Muscle of back (tissue), 13 donors: ENCODE results near the gene TMEM38A. TPM values are rescaled to one million over a fixed set of nuclear protein-coding genes. Genes with fewer than 3 reads are reported as not detected.
A peak's percentile ranks its signal among the peaks of the same experiment; 100 is the strongest.

Experiments used
- DNase-seq, 3 donors: peaks; one replicate each; pipeline versions ENCODE4 v3.0.0 to v3.0.0-alpha.2; 2013
- long read RNA-seq, 9 donors: transcript quantifications; one replicate each; lab custom pipeline, GENCODE V29; 2026
- polyA plus RNA-seq, 10 donors: library from polyadenylated mRNA; unstranded; fragments of 120-200 nt; gene quantifications; one replicate each; pipeline ENCODE4 v1.2.1, GENCODE V29; 2013; ENCODE audit not compliant: insufficient read length in 10 of 10

The TMEM38A gene
- 100 to 1,000 TPM in 7 of 10 donors, 10 to 100 TPM in 3; 66.0 to 164 (median 113) TPM for polyA plus RNA-seq
- long read RNA-seq, donor 1, transcript TMEM38A-201 (6 exons, 2,649 nt), result major isoform, 37 of 43 reads
- long read RNA-seq, donor 1, partial matches to known transcripts, result 5 of 43 reads
- long read RNA-seq, donor 1, other reads (novel, unspliced or antisense), result 0 of 43 reads
- long read RNA-seq, donor 2, transcript TMEM38A-201 (6 exons, 2,649 nt), result major isoform, 42 of 50 reads
- long read RNA-seq, donor 2, partial matches to known transcripts, result 6 of 50 reads
- long read RNA-seq, donor 2, other reads (novel, unspliced or antisense), result 0 of 50 reads
- long read RNA-seq, donor 3, result 0 reads
- long read RNA-seq, donor 4, transcript TMEM38A-201 (6 exons, 2,649 nt), result major isoform, 43 of 50 reads
- long read RNA-seq, donor 4, partial matches to known transcripts, result 7 of 50 reads
- long read RNA-seq, donor 4, other reads (novel, unspliced or antisense), result 0 of 50 reads
- long read RNA-seq, donor 5, transcript TMEM38A-202 (3 exons, 798 nt), result minor isoform, 6 of 61 reads
- long read RNA-seq, donor 5, transcript TMEM38A-201 (6 exons, 2,649 nt), result major isoform, 50 of 61 reads
- long read RNA-seq, donor 5, partial matches to known transcripts, result 5 of 61 reads
- long read RNA-seq, donor 5, other reads (novel, unspliced or antisense), result 0 of 61 reads
- long read RNA-seq, donor 6, transcript TMEM38A-201 (6 exons, 2,649 nt), result major isoform, 65 of 72 reads
- long read RNA-seq, donor 6, partial matches to known transcripts, result 5 of 72 reads
- long read RNA-seq, donor 6, other reads (novel, unspliced or antisense), result 0 of 72 reads
- long read RNA-seq, donor 7, transcript TMEM38A-201 (6 exons, 2,649 nt), result major isoform, 27 of 27 reads
- long read RNA-seq, donor 7, partial matches to known transcripts, result 0 of 27 reads
- long read RNA-seq, donor 7, other reads (novel, unspliced or antisense), result 0 of 27 reads
- long read RNA-seq, donor 8, transcript TMEM38A-201 (6 exons, 2,649 nt), result major isoform, 22 of 23 reads
- long read RNA-seq, donor 8, partial matches to known transcripts, result 0 of 23 reads
- long read RNA-seq, donor 8, other reads (novel, unspliced or antisense), result 0 of 23 reads
- long read RNA-seq, donor 9, transcript TMEM38A-201 (6 exons, 2,649 nt), result major isoform, 10 of 11 reads
- long read RNA-seq, donor 9, partial matches to known transcripts, result 0 of 11 reads
- long read RNA-seq, donor 9, other reads (novel, unspliced or antisense), result 0 of 11 reads

GRCh38 chr19:16660763-16661479 lies at the start of gene TMEM38A:
Gene TMEM38A, plus strand, starts transcription at chr19:16661139. Its CDS starts 79 bp downstream, at chr19:16661218.
- peak; percentile 47 to 69 (median 55) for DNase-seq

- no peak for DNase-seq
Observed at GRCh38 chr19:16612636-16613035, 48.3 kb upstream of the TMEM38A start.

- DNase-seq, result no peak
Observed at GRCh38 chr19:16613841-16614240, 47.1 kb upstream of the TMEM38A start.

GRCh38 chr19:16614941-16615340 lies 46.0 kb upstream of the TMEM38A start:
- no peak for DNase-seq

- no peak for DNase-seq
Observed at GRCh38 chr19:16615808-16616207, 45.1 kb upstream of the TMEM38A start.

GRCh38 chr19:16618248-16618647 lies 42.7 kb upstream of the TMEM38A start:
- DNase-seq, result no peak

GRCh38 chr19:16619457-16619856 lies 41.5 kb upstream of the TMEM38A start:
- DNase-seq, result no peak

GRCh38 chr19:16620018-16620417 lies 40.9 kb upstream of the TMEM38A start:
- DNase-seq, result peak in 2 of 3 donors; percentile 26 to 28

GRCh38 chr19:16620584-16620983 lies 40.4 kb upstream of the TMEM38A start:
- DNase-seq, result no peak

GRCh38 chr19:16621165-16621800 lies 39.7 kb upstream of the TMEM38A start:
- no peak for DNase-seq

- no peak for DNase-seq
Observed at GRCh38 chr19:16623066-16623465, 37.9 kb upstream of the TMEM38A start.

- no peak for DNase-seq
Observed at GRCh38 chr19:16623576-16623975, 37.4 kb upstream of the TMEM38A start.

GRCh38 chr19:16624236-16624635 lies 36.7 kb upstream of the TMEM38A start:
- DNase-seq, result no peak

- DNase-seq, result no peak
Observed at GRCh38 chr19:16625163-16625958, 35.6 kb upstream of the TMEM38A start.

- no peak for DNase-seq
Observed at GRCh38 chr19:16626796-16627192, 34.1 kb upstream of the TMEM38A start.

GRCh38 chr19:16627193-16627927 lies 33.6 kb upstream of the TMEM38A start:
- peak in 1 of 3 donors; percentile 42 for DNase-seq

GRCh38 chr19:16627928-16628182 lies 33.1 kb upstream of the TMEM38A start:
- DNase-seq, result no peak

GRCh38 chr19:16628183-16628983 lies 32.6 kb upstream of the TMEM38A start, which contains the start of gene MED26:
Gene MED26, minus strand, starts transcription at chr19:16628204. Its CDS starts 261 bp downstream, at chr19:16627943.
- DNase-seq, result peak; percentile 96 to 98 (median 98)
